SK-N-SH (cell line): Measurements from ENCODE around the gene THSD4. TPM values are rescaled to one million over a fixed set of nuclear protein-coding genes. Genes with fewer than 3 reads are reported as not detected.

Experiments used
- CTCF ChIA-PET: fragments of 300-600, 350-600 bp; formaldehyde crosslinking; extraction: SDS; loops from one replicate; lab custom pipeline; 2021; lab: Yijun Ruan, JAX
- POLR2A ChIA-PET: fragments of 350-600 bp; sonication (Branson Sonifier 250); formaldehyde crosslinking; extraction: SDS; loops from one replicate; lab custom pipeline; 2020; ENCODE audit warnings: antibody characterized with exemption, inconsistent platforms; lab: Yijun Ruan, JAX
- DNase-seq: peaks from one replicate; pipeline ENCODE4 v3.0.0; 2012
- H2AFZ ChIP-seq: fragments of 200-600 bp; sonication (generic); 2 replicates; pipeline ENCODE4 v1.8.1; 2016; ENCODE audit warnings: antibody characterized with exemption, mild to moderate bottlenecking, low read depth
- H3F3A ChIP-seq: fragments of 200-600 bp; sonication (generic); replicated peaks from 2 replicates; pipeline ENCODE3; 2016; ENCODE audit warnings: antibody characterized with exemption, mild to moderate bottlenecking; ENCODE audit not compliant: insufficient read depth
- H3K27ac ChIP-seq, 2 experiments: fragments of 200-500 bp in 1 of 2; fragments of 200-600 bp in 1 of 2; sonication (Bioruptor generic) in 1 of 2; sonication (generic), shearing (Covaris generic) in 1 of 2; 2 replicates each; pipeline versions ENCODE4 v1.5.1 to v1.6.1; 2014 to 2016; ENCODE audit warnings: low read depth in 2 of 2, inconsistent platforms in 1 of 2, low read length in 1 of 2, mild to moderate bottlenecking in 1 of 2, mixed read lengths in 1 of 2
- H3K27me3 ChIP-seq: fragments of 200-600 bp; sonication (generic), shearing (Covaris generic); 2 replicates; pipeline ENCODE4 v1.6.1; 2016; ENCODE audit warnings: mixed run types; ENCODE audit not compliant: insufficient read depth
- H3K36me3 ChIP-seq, 2 experiments: fragments of 200-500 bp in 1 of 2; fragments of 200-600 bp in 1 of 2; sonication (Bioruptor generic) in 1 of 2; sonication (generic) in 1 of 2; replicated peaks in 1 of 2; 2 replicates each; pipeline versions ENCODE3 to v1.5.1; 2014 to 2016; ENCODE audit warnings: low read length in 1 of 2, mild to moderate bottlenecking in 1 of 2; ENCODE audit not compliant: insufficient read depth in 2 of 2, control insufficient read depth in 1 of 2
- H3K4me1 ChIP-seq, 2 experiments: fragments of 200-500 bp in 1 of 2; fragments of 200-600 bp in 1 of 2; sonication (Bioruptor generic) in 1 of 2; sonication (generic), shearing (Covaris generic) in 1 of 2; 2 replicates each; pipeline versions ENCODE4 v1.5.1 to v1.6.1; 2014 to 2016; ENCODE audit warnings: low read depth in 1 of 2, low read length in 1 of 2, mixed run types in 1 of 2; ENCODE audit not compliant: insufficient read depth in 2 of 2, control insufficient read depth in 1 of 2
- H3K4me2 ChIP-seq: fragments of 200-600 bp; sonication (generic), shearing (Covaris generic); 2 replicates; pipeline ENCODE4 v1.6.1; 2017; ENCODE audit warnings: mixed run types
- H3K4me3 ChIP-seq, 2 experiments: fragments of 200-500 bp in 1 of 2; fragments of 200-600 bp in 1 of 2; sonication (Bioruptor generic) in 1 of 2; sonication (generic), shearing (Covaris generic) in 1 of 2; 2 replicates each; pipeline versions ENCODE4 v1.5.1 to v1.8.1; 2014 to 2016; ENCODE audit warnings: low read depth in 2 of 2, inconsistent platforms in 1 of 2, low read length in 1 of 2, mild to moderate bottlenecking in 1 of 2, mixed read lengths in 1 of 2, moderate library complexity in 1 of 2
- H3K79me2 ChIP-seq: fragments of 200-600 bp; sonication (generic); 2 replicates; pipeline ENCODE4 v1.8.1; 2017; ENCODE audit warnings: mild to moderate bottlenecking; ENCODE audit not compliant: insufficient read depth
- H3K9ac ChIP-seq: fragments of 200-600 bp; sonication (generic); 2 replicates; pipeline ENCODE4 v1.6.1; 2017; ENCODE audit warnings: mixed run types
- H3K9me2 ChIP-seq: fragments of 200-600 bp; sonication (generic); 2 replicates; pipeline ENCODE4 v1.6.1; 2017; ENCODE audit warnings: mixed run types
- H3K9me3 ChIP-seq: fragments of 200-600 bp; sonication (generic); 2 replicates; pipeline ENCODE4 v1.6.1; 2017; ENCODE audit warnings: mixed run types, mild to moderate bottlenecking, moderate library complexity
- H4K20me1 ChIP-seq: fragments of 200-600 bp; sonication (generic); 2 replicates; pipeline ENCODE4 v1.6.1; 2017; ENCODE audit warnings: mild to moderate bottlenecking, mixed run types; ENCODE audit not compliant: insufficient read depth
- CTCF ChIP-seq: fragments of 200-600 bp; sonication (generic); IDR thresholded peaks from 2 replicates; pipeline ENCODE4 v1.6.1; 2017; ENCODE audit warnings: antibody characterized with exemption, mild to moderate bottlenecking, moderate library complexity
- ELF1 ChIP-seq: IDR thresholded peaks from 2 replicates; pipeline ENCODE4 v1.4.0; 2012
- EP300 ChIP-seq, 2 experiments: IDR thresholded peaks; 2 replicates each; pipeline versions ENCODE4 v1.4.0 to v1.6.1; 2012; ENCODE audit warnings: borderline replicate concordance in 1 of 2, low read depth in 1 of 2, low read length in 1 of 2
- FOSL2 ChIP-seq: IDR thresholded peaks from 2 replicates; pipeline ENCODE4 v1.4.0; 2012; ENCODE audit warnings: low read depth, mild to moderate bottlenecking, moderate library complexity, borderline replicate concordance
- FOXJ3 ChIP-seq: sonication (generic); formaldehyde crosslinking; IDR thresholded peaks from 2 replicates; pipeline ENCODE4 v1.5.1; 2020; ENCODE audit warnings: mild to moderate bottlenecking, missing genetic modification reagents
- FOXM1 ChIP-seq: IDR thresholded peaks from 2 replicates; pipeline ENCODE4 v1.4.0; 2012; ENCODE audit warnings: low read depth, mild to moderate bottlenecking
- GABPA ChIP-seq: IDR thresholded peaks from 2 replicates; pipeline ENCODE4 v1.4.0; 2012; ENCODE audit warnings: low read depth, mild to moderate bottlenecking
- JUND ChIP-seq: IDR thresholded peaks from 2 replicates; pipeline ENCODE4 v1.4.0; 2012
- MEF2A ChIP-seq: IDR thresholded peaks from 2 replicates; pipeline ENCODE4 v1.4.0; 2012; ENCODE audit warnings: low read depth, borderline replicate concordance
- MXI1 ChIP-seq: IDR thresholded peaks from 2 replicates; pipeline ENCODE4 v1.6.1; 2012; ENCODE audit warnings: mild to moderate bottlenecking, low read depth, low read length, improper control_type of control experiment
- NFIC ChIP-seq: IDR thresholded peaks from 2 replicates; pipeline ENCODE4 v1.4.0; 2012; ENCODE audit warnings: borderline replicate concordance
- NRF1 ChIP-seq: IDR thresholded peaks from 2 replicates; pipeline ENCODE4 v1.6.1; 2012; ENCODE audit warnings: low read depth, mild to moderate bottlenecking, low read length
- RAD21 ChIP-seq: IDR thresholded peaks from 2 replicates; pipeline ENCODE4 v1.6.1; 2012; ENCODE audit warnings: mild to moderate bottlenecking, low read length
- RCOR1 ChIP-seq: fragments of 150-350 bp; IDR thresholded peaks from 2 replicates; pipeline ENCODE4 v1.6.1; 2017; ENCODE audit warnings: antibody characterized with exemption, low read length
- RFX5 ChIP-seq: IDR thresholded peaks from 2 replicates; pipeline ENCODE4 v1.6.1; 2012; ENCODE audit warnings: mild to moderate bottlenecking, improper control_type of control experiment, low read length
- SMC3 ChIP-seq: IDR thresholded peaks from 2 replicates; pipeline ENCODE4 v1.6.1; 2012; ENCODE audit warnings: low read depth, low read length, improper control_type of control experiment
- TAF1 ChIP-seq: IDR thresholded peaks from 2 replicates; pipeline ENCODE4 v1.6.1; 2012; ENCODE audit warnings: low read depth, mild to moderate bottlenecking, low read length, moderate library complexity, borderline replicate concordance
- USF1 ChIP-seq: IDR thresholded peaks from 2 replicates; pipeline ENCODE4 v1.4.0; 2012; ENCODE audit warnings: low read depth, borderline replicate concordance
- whole genome bisulfite sequencing: methylation state at CpG from one replicate; pipeline ENCODE4 v1.1.6; 2017; ENCODE audit warnings: low lambda C conversion rate; 5-methylcytosine and 5-hydroxymethylcytosine counted together
- polyA plus RNA-seq, 3 experiments: library from polyadenylated mRNA; depleted of rRNA; stranded (reverse); fragments of >200 nt; gene quantifications; 2 replicates each; pipeline ENCODE4 v1.2.3, GENCODE V29; 2012
- TF ChIP-seq, protein P1 (sequence below): IDR thresholded peaks from 2 replicates; pipeline ENCODE4 v1.4.0; 2012; ENCODE audit warnings: low read depth

THSD4 gene
- polyA plus RNA-seq, 1 of the 3 experiments (the other 2 are of a cell fraction) = 79.1 TPM

GRCh38 chr15:71245588-71245987 is 130.3 kb downstream of the THSD4 start:
- H3K9me2 ChIP-seq = no peaks in the 10 kb centered on the region

GRCh38 chr15:71248386-71248785 is 133.1 kb downstream of the THSD4 start:
- peaks cover 0 to 31% of the 10 kb centered on the region in 2 experiments for H3K36me3 ChIP-seq
- no peak for DNase-seq
- H3K9me3 ChIP-seq = no peaks in the 10 kb centered on the region
- no peaks in the 10 kb centered on the region for H3K79me2 ChIP-seq
- H3K4me2 ChIP-seq = no peak overlapping the region
- peaks cover 35% of the 10 kb centered on the region for H3F3A ChIP-seq
- ChIA-PET CTCF (interaction anchor here (0.8 to 1.2 kb wide), 2 partner anchors 8 to 192 kb away, joined by 3 read pairs; no protein-coding TSS in a partner anchor), POLR2A (no interaction called here)
- H3K9me2 ChIP-seq = no peaks in the 10 kb centered on the region
- H4K20me1 ChIP-seq = no peaks in the 10 kb centered on the region
- H3K9ac ChIP-seq = no peak overlapping the region
- no peak overlapping the region for H2AFZ ChIP-seq
- no peaks in the 10 kb centered on the region for H3K27me3 ChIP-seq
- no peak for TF ChIP-seq NFIC
- TF ChIP-seq TAF1 = no peak
- TF ChIP-seq FOXM1 = no peak
- TF ChIP-seq RFX5 = no peak
- no peak for TF ChIP-seq ELF1
- no peak for TF ChIP-seq RCOR1
- no peak for TF ChIP-seq JUND
- no peak for TF ChIP-seq RAD21
- no peak for TF ChIP-seq NRF1
- TF ChIP-seq FOXJ3 (CRISPR knock-in tag) = no peak
- no peak for TF ChIP-seq USF1
- TF ChIP-seq, protein P1, sequence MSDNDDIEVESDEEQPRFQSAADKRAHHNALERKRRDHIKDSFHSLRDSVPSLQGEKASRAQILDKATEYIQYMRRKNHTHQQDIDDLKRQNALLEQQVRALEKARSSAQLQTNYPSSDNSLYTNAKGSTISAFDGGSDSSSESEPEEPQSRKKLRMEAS = no peak
- no peak for TF ChIP-seq FOSL2
- TF ChIP-seq EP300 (IDR thresholded peaks at IDR 0.05; ENCODE audit: borderline replicate concordance in 1 of 2, low read depth in 1 of 2, low read length in 1 of 2) = no peak
- TF ChIP-seq SMC3 = no peak
- no peak for TF ChIP-seq MEF2A
- no peak overlapping the region; a peak in 1 of 4 replicates for H3K27ac ChIP-seq
- 97% methylated on average over 3 of the region's 3 CpGs for WGBS
- no peak overlapping the region for H3K4me3 ChIP-seq
- H3K4me1 ChIP-seq = peaks cover 15 to 37% of the 10 kb centered on the region in 2 experiments; a peak in 3 of 4 replicates

More at GRCh38 chr15:71245588-71245987, 130.3 kb downstream of the THSD4 start:
- TF ChIP-seq MXI1 (no peak), GABPA (no peak), ELF1 (no peak), CTCF (no peak), NFIC (no peak)
- ChIA-PET CTCF (interaction anchor here (1.3 to 1.5 kb wide), 2 partner anchors 9 to 21 kb away, joined by 3 read pairs; no protein-coding TSS in a partner anchor), POLR2A (no interaction called here)
- no peak for DNase-seq
- no peaks in the 10 kb centered on the region for H3K79me2 ChIP-seq
- H3K4me3 ChIP-seq = no peak overlapping the region
- no peaks in the 10 kb centered on the region for H4K20me1 ChIP-seq
- no peaks in the 10 kb centered on the region for H3K9me3 ChIP-seq
- no peak overlapping the region for H2AFZ ChIP-seq
- WGBS = 95% methylated on average over 2 of the region's 2 CpGs
- no peaks in the 10 kb centered on the region for H3K27me3 ChIP-seq
- no peak overlapping the region for H3K9ac ChIP-seq
- H3K4me2 ChIP-seq = no peak overlapping the region
- H3F3A ChIP-seq = peaks cover 9% of the 10 kb centered on the region
- H3K27ac ChIP-seq = no peak overlapping the region; a peak in 1 of 4 replicates
- peaks cover 4 to 18% of the 10 kb centered on the region in 2 experiments; a peak in 2 of 4 replicates for H3K4me1 ChIP-seq
- peaks cover 3 to 33% of the 10 kb centered on the region in 2 experiments for H3K36me3 ChIP-seq
